HepG2 (cell line): Measurements from ENCODE around the gene ADI1. TPM values are rescaled to one million over a fixed set of nuclear protein-coding genes. Genes with fewer than 3 reads are reported as not detected.

ENCODE experiments used
- ATAC-seq: fragments of 200-7000 bp; cut with Tn5 transposase; 3 replicates; pipeline ENCODE4 v1.9.1; 2020; ENCODE audit warnings: mild to moderate bottlenecking, moderate library complexity
- BruUV-seq: library from RNA; stranded (reverse); fragments of 400-500 nt; replicated peaks from 2 replicates; lab custom pipeline; 2021; lab: Mats Ljungman, UMichigan
- CTCF ChIA-PET: fragments of 300-600 bp; formaldehyde crosslinking; extraction: SDS; loops from one replicate; lab custom pipeline; 2021; ENCODE audit warnings: low total read pairs, inconsistent platforms, low intra/inter-chr PET ratio; lab: Yijun Ruan, JAX
- POLR2A ChIA-PET: fragments of 350-600 bp; sonication (Branson Sonifier 250); formaldehyde crosslinking; loops from one replicate; lab custom pipeline; 2020; ENCODE audit warnings: antibody characterized with exemption, inconsistent platforms; lab: Yijun Ruan, JAX
- DNase-seq: peaks from one replicate; pipeline ENCODE4 v3.0.0-alpha.2; 2015; ENCODE audit warnings: low spot score
- FAIRE-seq: peaks from 3 replicates; lab custom pipeline; 2011; peaks lifted over from hg19 to GRCh38; lab: Jason Lieb, UNC
- H2AFZ ChIP-seq: one replicate; pipeline ENCODE4 v1.6.1; 2011; ENCODE audit warnings: low read length, inconsistent platforms
- H3K27ac ChIP-seq: fragments of 300-600 bp; 3 replicates; pipeline ENCODE4 v1.8.0; 2011; ENCODE audit warnings: mixed run types, mild to moderate bottlenecking, mixed read lengths, low read length, inconsistent platforms; ENCODE audit not compliant: insufficient read depth; ENCODE audit errors: extremely low read length
- H3K27me3 ChIP-seq, 2 experiments: fragments of 200-600 bp in 1 of 2; 2 replicates in 1 of 2; 3 replicates in 1 of 2; pipeline versions ENCODE4 v1.6.0 to v1.8.0; 2011; ENCODE audit warnings: low read length in 2 of 2, mild to moderate bottlenecking in 2 of 2, moderate library complexity in 2 of 2, inconsistent platforms in 1 of 2; ENCODE audit not compliant: insufficient read depth in 2 of 2, control insufficient read depth in 1 of 2
- H3K36me3 ChIP-seq, 2 experiments: fragments of 200-600 bp in 1 of 2; replicated peaks in 1 of 2; 2 replicates in 1 of 2; 3 replicates in 1 of 2; pipeline versions ENCODE4 v1.5.1 to v1.8.0; 2011; ENCODE audit warnings: low read length in 2 of 2, inconsistent platforms in 1 of 2; ENCODE audit not compliant: insufficient read depth in 2 of 2, control insufficient read depth in 1 of 2
- H3K4me1 ChIP-seq: 2 replicates; pipeline ENCODE4 v1.5.1; 2012; ENCODE audit warnings: low read length, inconsistent platforms; ENCODE audit not compliant: insufficient read depth
- H3K4me2 ChIP-seq: 2 replicates; pipeline ENCODE4 v1.6.0; 2011; ENCODE audit warnings: low read depth, low read length, inconsistent platforms
- H3K4me3 ChIP-seq, 3 experiments: fragments of 200-600 bp in 1 of 3; sonication (generic), shearing (Covaris generic) in 1 of 3; replicated peaks in 1 of 3; 2 replicates each; pipeline ENCODE4 v1.5.1; 2011 to 2016; ENCODE audit warnings: low read length in 3 of 3, inconsistent platforms in 2 of 3, low read depth in 2 of 3, mild to moderate bottlenecking in 2 of 3, control low read depth in 1 of 3, mixed read lengths in 1 of 3; ENCODE audit not compliant: insufficient read depth in 1 of 3
- H3K79me2 ChIP-seq: one replicate; pipeline ENCODE4 v1.6.1; 2011; ENCODE audit warnings: low read length, inconsistent platforms; ENCODE audit not compliant: insufficient read depth
- H3K9ac ChIP-seq: 2 replicates; pipeline ENCODE4 v1.6.0; 2011; ENCODE audit warnings: mild to moderate bottlenecking, low read depth, low read length, inconsistent platforms; ENCODE audit not compliant: insufficient read depth
- H3K9me3 ChIP-seq: 2 replicates; pipeline ENCODE4 v1.5.1; 2012; ENCODE audit warnings: mild to moderate bottlenecking, low read length
- H4K20me1 ChIP-seq: 2 replicates; pipeline ENCODE4 v1.6.0; 2011; ENCODE audit warnings: inconsistent platforms, mild to moderate bottlenecking, low read length, moderate library complexity; ENCODE audit not compliant: insufficient read depth
- ARNT ChIP-seq: fragments of 450-650 bp; IDR thresholded peaks from 2 replicates; pipeline ENCODE4 v1.6.1; 2017
- ATF6 ChIP-seq: sonication (generic); formaldehyde crosslinking; conservative IDR thresholded peaks from 2 replicates; pipeline ENCODE4 v1.4.0; 2020; ENCODE audit warnings: missing genetic modification reagents
- CAMTA2 ChIP-seq: sonication (generic); formaldehyde crosslinking; IDR thresholded peaks from 2 replicates; pipeline ENCODE4 v1.4.0; 2020; ENCODE audit warnings: mild to moderate bottlenecking, missing genetic modification reagents, borderline replicate concordance
- HOXA5 ChIP-seq: sonication (generic); formaldehyde crosslinking; IDR thresholded peaks from 2 replicates; pipeline ENCODE4 v1.4.0; 2020; ENCODE audit warnings: missing genetic modification reagents
- JUND ChIP-seq: sonication (generic); formaldehyde crosslinking; IDR thresholded peaks from 2 replicates; pipeline ENCODE4 v1.8.0; 2022; ENCODE audit warnings: mild to moderate bottlenecking, missing genetic modification reagents
- PAX8 ChIP-seq: sonication (generic); formaldehyde crosslinking; IDR thresholded peaks from 2 replicates; pipeline ENCODE4 v1.8.0; 2022; ENCODE audit warnings: mild to moderate bottlenecking, missing genetic modification reagents, borderline replicate concordance
- TBL1XR1 ChIP-seq: fragments of 150-350 bp; IDR thresholded peaks from 2 replicates; pipeline ENCODE4 v1.6.1; 2014; ENCODE audit warnings: borderline replicate concordance, low read length; ENCODE audit not compliant: partially characterized antibody
- TP53 ChIP-seq: sonication (generic); formaldehyde crosslinking; conservative IDR thresholded peaks from 2 replicates; pipeline ENCODE4 v1.4.0; 2020; ENCODE audit warnings: missing genetic modification reagents
- YEATS2 ChIP-seq: sonication (generic); formaldehyde crosslinking; IDR thresholded peaks from 2 replicates; pipeline ENCODE4 v1.4.0; 2020; ENCODE audit warnings: missing genetic modification reagents, borderline replicate concordance
- ZC3H13 ChIP-seq: sonication (generic); formaldehyde crosslinking; IDR thresholded peaks from 2 replicates; pipeline ENCODE4 v1.8.1; 2023; ENCODE audit warnings: mild to moderate bottlenecking, missing genetic modification reagents, moderate library complexity
- ZNF367 ChIP-seq: sonication (generic); formaldehyde crosslinking; IDR thresholded peaks from 2 replicates; pipeline ENCODE4 v1.4.0; 2020; ENCODE audit warnings: missing genetic modification reagents, borderline replicate concordance
- ZNF543 ChIP-seq: sonication (generic); formaldehyde crosslinking; IDR thresholded peaks from 2 replicates; pipeline ENCODE4 v1.4.0; 2020; ENCODE audit warnings: mild to moderate bottlenecking, missing genetic modification reagents
- ZSCAN31 ChIP-seq: sonication (generic); formaldehyde crosslinking; IDR thresholded peaks from 2 replicates; pipeline ENCODE4 v1.5.0; 2020; ENCODE audit warnings: low read depth, mild to moderate bottlenecking, missing genetic modification reagents
- WGBS: methylation state at CpG from one replicate; pipeline ENCODE4 v1.1.6; 2017; ENCODE audit warnings: low lambda C conversion rate; 5-methylcytosine and 5-hydroxymethylcytosine counted together
- in situ Hi-C: cut with HindIII; loops from 2 replicates; pipeline ENCODE4 v1.10.0; 2017; ENCODE audit warnings: low pct_unique_long_range_greater_than_20kb; ENCODE audit not compliant: extremely low pct_ligation_motif_present
- intact Hi-C: fragments of 100-400 bp; cut with micrococcal nuclease; formaldehyde crosslinking; loops from one replicate; pipeline ENCODE4 v1.10.0; 2022; ENCODE audit not compliant: unreplicated experiment
- polyA plus RNA-seq, 8 experiments: library from polyadenylated mRNA; depleted of rRNA in 3 of 8; stranded (reverse) in 7 of 8; unstranded in 1 of 8; fragments of >200 nt; fragmentation: Illumina TruSeq in 4 of 8; extraction: Trizol in 4 of 8; gene quantifications; 2 replicates each; pipeline versions ENCODE4 v1.2.1 to v1.2.3, GENCODE V29; 2011 to 2016; ENCODE audit warnings: low read depth in 4 of 8, missing spikeins in 1 of 8, mixed read lengths in 1 of 8; ENCODE audit not compliant: insufficient read depth in 1 of 8
- total RNA-seq, 5 experiments: library from RNA; depleted of rRNA; stranded (reverse); fragments of >200 nt; fragmentation: Illumina TruSeq; extraction: Trizol; gene quantifications; 2 replicates each; pipeline ENCODE4 v1.2.3, GENCODE V29; 2016; ENCODE audit warnings: low read depth in 1 of 5
- TF ChIP-seq, protein P1 (sequence below): sonication (generic); formaldehyde crosslinking; conservative IDR thresholded peaks from 2 replicates; pipeline ENCODE4 v1.4.0; 2020; ENCODE audit warnings: mild to moderate bottlenecking, missing genetic modification reagents, moderate library complexity

The ADI1 gene
- total and polyA plus RNA-seq, 2 of the 13 experiments (the other 11 are each of a cell fraction or from before 2014, with no cell fraction given): 28.7 to 123 TPM

- no TSS peak for BruUV-seq
- H3K9ac ChIP-seq: no peak overlapping the region
- no peaks in the 10 kb centered on the region for H3K9me3 ChIP-seq
- TF ChIP-seq HOXA5 (CRISPR knock-in tag): no peak
- no peak for TF ChIP-seq ZNF367
- TF ChIP-seq ZC3H13 (CRISPR knock-in tag): no peak
- no peak for TF ChIP-seq JUND (CRISPR knock-in tag)
- no peak for TF ChIP-seq ZNF543 (CRISPR knock-in tag)
- TF ChIP-seq YEATS2 (CRISPR knock-in tag): no peak
- TF ChIP-seq, protein P1, sequence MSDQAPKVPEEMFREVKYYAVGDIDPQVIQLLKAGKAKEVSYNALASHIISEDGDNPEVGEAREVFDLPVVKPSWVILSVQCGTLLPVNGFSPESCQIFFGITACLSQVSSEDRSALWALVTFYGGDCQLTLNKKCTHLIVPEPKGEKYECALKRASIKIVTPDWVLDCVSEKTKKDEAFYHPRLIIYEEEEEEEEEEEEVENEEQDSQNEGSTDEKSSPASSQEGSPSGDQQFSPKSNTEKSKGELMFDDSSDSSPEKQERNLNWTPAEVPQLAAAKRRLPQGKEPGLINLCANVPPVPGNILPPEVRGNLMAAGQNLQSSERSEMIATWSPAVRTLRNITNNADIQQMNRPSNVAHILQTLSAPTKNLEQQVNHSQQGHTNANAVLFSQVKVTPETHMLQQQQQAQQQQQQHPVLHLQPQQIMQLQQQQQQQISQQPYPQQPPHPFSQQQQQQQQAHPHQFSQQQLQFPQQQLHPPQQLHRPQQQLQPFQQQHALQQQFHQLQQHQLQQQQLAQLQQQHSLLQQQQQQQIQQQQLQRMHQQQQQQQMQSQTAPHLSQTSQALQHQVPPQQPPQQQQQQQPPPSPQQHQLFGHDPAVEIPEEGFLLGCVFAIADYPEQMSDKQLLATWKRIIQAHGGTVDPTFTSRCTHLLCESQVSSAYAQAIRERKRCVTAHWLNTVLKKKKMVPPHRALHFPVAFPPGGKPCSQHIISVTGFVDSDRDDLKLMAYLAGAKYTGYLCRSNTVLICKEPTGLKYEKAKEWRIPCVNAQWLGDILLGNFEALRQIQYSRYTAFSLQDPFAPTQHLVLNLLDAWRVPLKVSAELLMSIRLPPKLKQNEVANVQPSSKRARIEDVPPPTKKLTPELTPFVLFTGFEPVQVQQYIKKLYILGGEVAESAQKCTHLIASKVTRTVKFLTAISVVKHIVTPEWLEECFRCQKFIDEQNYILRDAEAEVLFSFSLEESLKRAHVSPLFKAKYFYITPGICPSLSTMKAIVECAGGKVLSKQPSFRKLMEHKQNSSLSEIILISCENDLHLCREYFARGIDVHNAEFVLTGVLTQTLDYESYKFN (CRISPR knock-in tag): no peak
- no peak for TF ChIP-seq CAMTA2 (CRISPR knock-in tag)
- no peak for TF ChIP-seq TBL1XR1
- no peak for TF ChIP-seq ARNT
- no peak for TF ChIP-seq ATF6 (CRISPR knock-in tag)
- TF ChIP-seq ZSCAN31 (CRISPR knock-in tag): no peak
- no peak for TF ChIP-seq TP53 (CRISPR knock-in tag)
- TF ChIP-seq PAX8 (CRISPR knock-in tag): no peak
- H4K20me1 ChIP-seq: no peaks in the 10 kb centered on the region
- CTCF ChIA-PET: no interaction called here
- no peak for FAIRE-seq
- ATAC-seq: no peak
- no peaks in the 10 kb centered on the region for H3K79me2 ChIP-seq
- peaks cover 12% of the 10 kb centered on the region for H3K4me1 ChIP-seq
- intact Hi-C loops: no loop called here
- H3K36me3 ChIP-seq: peaks cover 23 to 57% of the 10 kb centered on the region in 2 experiments
- DNase-seq: no peak
- POLR2A ChIA-PET: interaction anchor here (1.1 kb wide), 1 partner anchor 16 kb away, joined by 3 read pairs; no protein-coding TSS in a partner anchor
- H3K4me2 ChIP-seq: no peak overlapping the region
- no peak overlapping the region for H2AFZ ChIP-seq
- H3K27ac ChIP-seq: no peak overlapping the region
- no peaks in the 10 kb centered on the region for H3K27me3 ChIP-seq
- 95% methylated on average over 11 of the region's 11 CpGs for WGBS
- H3K4me3 ChIP-seq: no peak overlapping the region
- in situ Hi-C loops: no loop called here
Measured at GRCh38 chr2:3449936-3450335, 69.4 kb downstream of the ADI1 start.
